AG09319 (cell line): ENCODE results near the gene CDH20.

Experiments
- DNase-seq: peaks from one replicate; pipeline ENCODE4 v3.0.0-alpha.2; 2010; ENCODE audit warnings: low read depth; ENCODE audit errors: extremely low read depth
- CTCF ChIP-seq: IDR thresholded peaks from 2 replicates; pipeline ENCODE4 v1.5.1; 2011; ENCODE audit warnings: low read depth, mild to moderate bottlenecking, inconsistent platforms, low read length, moderate library complexity

The CDH20 gene

GRCh38 chr18:61426492-61427053 lies 93.3 kb downstream of the CDH20 start:
- no peak for TF ChIP-seq CTCF
- no peak for DNase-seq

GRCh38 chr18:61428266-61428665 lies 95.0 kb downstream of the CDH20 start:
- DNase-seq = no peak
- no peak for TF ChIP-seq CTCF

GRCh38 chr18:61432590-61432989 lies 99.4 kb downstream of the CDH20 start:
- TF ChIP-seq CTCF = no peak
- DNase-seq = no peak

GRCh38 chr18:61435064-61435652 lies 101.9 kb downstream of the CDH20 start:
- no peak for DNase-seq
- TF ChIP-seq CTCF = peak; percentile 45

- DNase-seq = no peak
- TF ChIP-seq CTCF = no peak
Observed at GRCh38 chr18:61443081-61443725, 110.0 kb downstream of the CDH20 start.

- no peak for DNase-seq
- no peak for TF ChIP-seq CTCF
Observed at GRCh38 chr18:61448316-61448715, 115.1 kb downstream of the CDH20 start.

- TF ChIP-seq CTCF = no peak
- DNase-seq = peak; percentile 5
Observed at GRCh38 chr18:61459896-61460648, 126.8 kb downstream of the CDH20 start.
